GM12891 (cell line): Measurements from ENCODE around the gene LDB1.

Source experiments
- POLR2A ChIP-seq: IDR thresholded peaks from 2 replicates; pipeline ENCODE4 v1.6.1; 2011; ENCODE audit warnings: low read depth, low read length, control low read depth
- POLR2AphosphoS5 ChIP-seq: IDR thresholded peaks from 2 replicates; pipeline ENCODE4 v1.6.1; 2011; ENCODE audit warnings: low read depth, low read length, control low read depth
- POU2F2 ChIP-seq: IDR thresholded peaks from 2 replicates; pipeline ENCODE4 v1.6.1; 2011; ENCODE audit warnings: low read depth, mild to moderate bottlenecking, control low read depth, low read length, moderate library complexity
- TAF1 ChIP-seq: IDR thresholded peaks from 2 replicates; pipeline ENCODE4 v1.6.1; 2011; ENCODE audit warnings: low read depth, low read length, control low read depth

DNA sequence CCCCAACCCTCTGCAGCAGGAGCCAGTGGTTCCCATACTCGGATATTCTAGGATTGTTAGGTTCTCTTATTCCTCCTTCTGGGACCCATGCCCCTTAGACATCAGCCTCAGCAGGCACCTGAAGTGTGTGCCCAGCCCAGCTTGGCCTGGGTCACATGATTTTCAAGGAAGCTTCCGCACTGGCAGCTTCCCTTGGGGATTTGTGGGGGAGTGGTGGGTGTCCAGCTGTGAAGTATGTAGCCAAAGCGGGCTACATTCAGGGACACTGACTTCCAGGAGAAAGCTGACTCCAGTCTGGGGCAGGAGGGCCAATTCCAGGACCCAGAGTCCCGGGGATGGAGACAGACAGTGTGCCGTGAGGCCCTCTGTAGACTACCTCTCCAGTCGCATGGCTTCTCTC lies 1.3 kb downstream of the LDB1 start:
- TF ChIP-seq POLR2AphosphoS5 (no peak), POLR2A (no peak), TAF1 (no peak), POU2F2 (no peak)
